Measurements from ENCODE around the gene MAP3K20. TPM values are rescaled to one million over a fixed set of nuclear protein-coding genes. Genes with fewer than 3 reads are reported as not detected.

Gene MAP3K20
- total and polyA plus RNA-seq, 2 donors (not counting 3 experiments of a cell fraction or from before 2014, with no cell fraction given): 7.8 to 31.5 TPM

DNA sequence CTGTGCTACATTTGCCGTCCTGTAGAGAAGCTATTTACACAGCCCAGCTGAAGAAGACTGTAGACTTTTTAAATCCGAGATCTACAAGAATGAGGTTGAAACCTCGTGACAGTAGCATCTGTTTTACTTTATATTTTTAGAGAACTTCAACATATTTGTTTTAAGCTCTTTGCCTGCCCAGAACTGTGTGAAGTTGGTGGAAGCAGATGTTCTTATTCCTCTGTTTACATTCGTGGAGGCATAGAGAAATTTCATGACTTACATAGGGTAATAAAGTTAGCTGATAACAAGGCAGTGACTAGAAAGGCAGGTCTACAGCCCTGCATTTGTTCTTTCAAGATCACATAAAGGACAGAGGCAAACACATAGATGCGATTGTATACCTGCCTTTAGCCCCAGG lies 47.0 kb upstream of the MAP3K20 start:
- Histone ChIP-seq H2AFZ (ENCODE audit: low read depth, low read length) (no peak overlapping the region), H3K36me3 (ENCODE audit: control insufficient read depth in 2 of 2, extremely low read depth in 1 of 2, insufficient read depth in 2 of 2, low read length in 2 of 2) (peaks cover 0 to 3% of the 10 kb centered on the region in 2 experiments), H3K27ac (ENCODE audit: insufficient read depth, low read depth, low read length) (no peak overlapping the region), H3K9me3 (replicated peaks; ENCODE audit: control insufficient read depth, insufficient read depth, low read length) (no peaks in the 10 kb centered on the region), H3K4me2 (ENCODE audit: insufficient read depth, low read length) (no peak overlapping the region), H3K9ac (replicated peaks; ENCODE audit: extremely low read depth, insufficient read depth, low read length) (no peak overlapping the region), H3K4me1 (ENCODE audit: control insufficient read depth, extremely low read depth, insufficient read depth, low read length) (no peaks in the 10 kb centered on the region), H3K4me3 (replicated peaks in 1 of 3; ENCODE audit: insufficient read depth in 1 of 3, low read depth in 1 of 3, low read length in 3 of 3) (no peak overlapping the region), H3K9me1 (replicated peaks; ENCODE audit: control insufficient read depth, extremely low read depth, insufficient read depth, low read length) (no peaks in the 10 kb centered on the region), H3K79me2 (ENCODE audit: control insufficient read depth, insufficient read depth, low read length) (no peaks in the 10 kb centered on the region), H4K20me1 (replicated peaks; ENCODE audit: control insufficient read depth, extremely low read depth, insufficient read depth, low read length) (no peaks in the 10 kb centered on the region), H3K27me3 (ENCODE audit: control insufficient read depth in 2 of 2, insufficient read depth in 2 of 2, low read length in 2 of 2) (no peaks in the 10 kb centered on the region)
- ChIA-PET POLR2A (no interaction called here), CTCF (interaction anchor here (0.7 to 14.3 kb wide), 23 partner anchors 9 to 1315 kb away, joined by 3 to 493 read pairs (median 12); no protein-coding TSS in a partner anchor)
- TF ChIP-seq MAX (IDR thresholded peaks at IDR 0.05; ENCODE audit: insufficient read depth, insufficient read length) (no peak), MYC (IDR thresholded peaks at IDR 0.05; ENCODE audit: low read depth, low read length) (no peak), POLR2A (IDR thresholded peaks at IDR 0.05; ENCODE audit: low read depth, low read length) (no peak)
- FAIRE-seq (no peak), DNase-seq (ENCODE audit: low read depth, low spot score) (no peak)
- dilution Hi-C loops (cut with MboI; ENCODE audit: extremely low pct_ligation_motif_present, low sequenced_read_pairs) (no loop called here), intact Hi-C loops (cut with micrococcal nuclease) (loop anchor here (5.0 kb wide), 1 partner anchor 1314 kb away; no protein-coding TSS in a partner anchor)
- no TSS peak for BruUV-seq (replicated peaks)

GRCh38 chr2:173030561-173031490 lies 44.8 kb upstream of the MAP3K20 start:
- no TSS peak for BruUV-seq (replicated peaks)
- no peak for TF ChIP-seq GATA2 (IDR thresholded peaks at IDR 0.05; ENCODE audit: insufficient read depth, insufficient read length, low read depth, low read length)
- no peak for TF ChIP-seq CTCF (IDR thresholded peaks at IDR 0.05; ENCODE audit: extremely low read depth in 1 of 2, insufficient read depth in 1 of 2, low read depth in 1 of 2, low read length in 2 of 2)
- TF ChIP-seq MYC (IDR thresholded peaks at IDR 0.05; ENCODE audit: low read depth, low read length): no peak
- TF ChIP-seq JUN (IDR thresholded peaks at IDR 0.05; ENCODE audit: borderline replicate concordance, insufficient read depth, insufficient read length, low read depth): no peak
- no peak for TF ChIP-seq EZH2 (IDR thresholded peaks at IDR 0.05; ENCODE audit: borderline replicate concordance, low read depth, low read length, severe bottlenecking)
- Histone ChIP-seq H2AFZ (ENCODE audit: low read depth, low read length) (no peak overlapping the region), H3K4me2 (ENCODE audit: insufficient read depth, low read length) (no peak overlapping the region), H3K9me1 (replicated peaks; ENCODE audit: control insufficient read depth, extremely low read depth, insufficient read depth, low read length) (no peaks in the 10 kb centered on the region), H3K9me3 (replicated peaks; ENCODE audit: control insufficient read depth, insufficient read depth, low read length) (no peaks in the 10 kb centered on the region), H3K4me1 (ENCODE audit: control insufficient read depth, extremely low read depth, insufficient read depth, low read length) (no peaks in the 10 kb centered on the region), H3K79me2 (ENCODE audit: control insufficient read depth, insufficient read depth, low read length) (no peaks in the 10 kb centered on the region), H3K9ac (replicated peaks; ENCODE audit: extremely low read depth, insufficient read depth, low read length) (no peak overlapping the region), H3K36me3 (ENCODE audit: control insufficient read depth in 2 of 2, extremely low read depth in 1 of 2, insufficient read depth in 2 of 2, low read length in 2 of 2) (peaks cover 0 to 5% of the 10 kb centered on the region in 2 experiments), H3K27me3 (ENCODE audit: control insufficient read depth in 2 of 2, insufficient read depth in 2 of 2, low read length in 2 of 2) (no peaks in the 10 kb centered on the region), H4K20me1 (replicated peaks; ENCODE audit: control insufficient read depth, extremely low read depth, insufficient read depth, low read length) (no peaks in the 10 kb centered on the region), H3K4me3 (replicated peaks in 1 of 3; ENCODE audit: insufficient read depth in 1 of 3, low read depth in 1 of 3, low read length in 3 of 3) (no peak overlapping the region), H3K27ac (ENCODE audit: insufficient read depth, low read depth, low read length) (no peak overlapping the region)
- ChIA-PET POLR2A (no interaction called here), CTCF (interaction anchor here (1.0 to 14.3 kb wide), 3 partner anchors 183 to 225 kb away, joined by 3 to 493 read pairs (median 5); no protein-coding TSS in a partner anchor)
- dilution Hi-C loops (cut with MboI; ENCODE audit: extremely low pct_ligation_motif_present, low sequenced_read_pairs) (no loop called here), intact Hi-C loops (cut with micrococcal nuclease) (no loop called here)
- DNase-seq (ENCODE audit: low read depth, low spot score): no peak
- FAIRE-seq: no peak
